PC-9 (cell line): ENCODE measurements around the gene STARD13. TPM values are rescaled to one million over a fixed set of nuclear protein-coding genes. Genes with fewer than 3 reads are reported as not detected.

ENCODE experiments used
- BruUV-seq: library from RNA; stranded (reverse); fragments of 400-500 nt; replicated peaks from 2 replicates; lab custom pipeline; 2021; lab: Mats Ljungman, UMichigan
- CTCF ChIA-PET: fragments of 300-600 bp; sonication (Branson Sonifier 250); formaldehyde crosslinking; loops from one replicate; lab custom pipeline; 2022; ENCODE audit warnings: antibody characterized with exemption; lab: Charles Lee
- POLR2A ChIA-PET: fragments of 300-600 bp; sonication (Branson Sonifier 250); formaldehyde crosslinking; loops from one replicate; lab custom pipeline; 2022; ENCODE audit warnings: antibody characterized with exemption; ENCODE audit not compliant: unreplicated experiment; lab: Charles Lee
- DNase-seq, 2 experiments: peaks; one replicate each; pipeline versions ENCODE4 v3.0.0 to v3.0.0-alpha.2; 2015 to 2022; ENCODE audit warnings: mixed read lengths in 1 of 2
- H2AFZ ChIP-seq: fragments of 200-600 bp; sonication (generic); 2 replicates; pipeline ENCODE4 v1.8.1; 2017; ENCODE audit warnings: antibody characterized with exemption
- H3F3A ChIP-seq: fragments of 200-600 bp; sonication (generic); 2 replicates; pipeline ENCODE4 v1.8.1; 2017; ENCODE audit warnings: antibody characterized with exemption, mild to moderate bottlenecking, low read depth; ENCODE audit not compliant: insufficient read depth
- H3K27ac ChIP-seq: fragments of 200-600 bp; sonication (generic); 2 replicates; pipeline ENCODE4 v1.6.1; 2016; ENCODE audit warnings: mixed run types
- H3K27me3 ChIP-seq: fragments of 200-600 bp; sonication (generic); 2 replicates; pipeline ENCODE4 v1.6.1; 2016; ENCODE audit warnings: low read depth, mixed run types; ENCODE audit not compliant: insufficient read depth
- H3K36me3 ChIP-seq: fragments of 200-600 bp; sonication (generic); 2 replicates; pipeline ENCODE4 v1.6.1; 2016; ENCODE audit warnings: low read depth, mixed run types
- H3K4me1 ChIP-seq: fragments of 200-600 bp; sonication (generic); replicated peaks from 2 replicates; pipeline ENCODE4 v1.6.1; 2016; ENCODE audit warnings: mixed run types; ENCODE audit not compliant: insufficient read depth
- H3K4me2 ChIP-seq: fragments of 200-600 bp; sonication (generic); 2 replicates; pipeline ENCODE4 v1.6.1; 2017; ENCODE audit warnings: mixed run types
- H3K4me3 ChIP-seq: fragments of 200-600 bp; sonication (generic); 2 replicates; pipeline ENCODE4 v1.6.1; 2016; ENCODE audit warnings: mixed run types
- H3K79me2 ChIP-seq: fragments of 200-600 bp; sonication (generic); 2 replicates; pipeline ENCODE4 v1.6.1; 2017; ENCODE audit warnings: low read depth, mixed run types
- H3K9me2 ChIP-seq: fragments of 200-600 bp; sonication (generic); 2 replicates; pipeline ENCODE4 v1.8.1; 2017; ENCODE audit warnings: mild to moderate bottlenecking; ENCODE audit not compliant: insufficient read depth
- H3K9me3 ChIP-seq: fragments of 200-600 bp; sonication (generic); 2 replicates; pipeline ENCODE4 v1.8.1; 2016; ENCODE audit warnings: low read depth; ENCODE audit not compliant: insufficient read depth
- H4K20me1 ChIP-seq: fragments of 200-600 bp; sonication (generic); 2 replicates; pipeline ENCODE4 v1.8.1; 2017; ENCODE audit not compliant: insufficient read depth
- EZH2 ChIP-seq: fragments of 200-600 bp; sonication (generic); IDR thresholded peaks from 2 replicates; pipeline ENCODE4 v1.8.0; 2017; ENCODE audit warnings: antibody characterized with exemption, low read depth
- intact Hi-C: fragments of 100-400 bp; cut with micrococcal nuclease; formaldehyde crosslinking; loops from one replicate; pipeline ENCODE4 v1.10.0; 2022; ENCODE audit not compliant: unreplicated experiment
- total RNA-seq: library from RNA; stranded (reverse); gene quantifications from 2 replicates; pipeline ENCODE4 v1.2.3, GENCODE V29; 2021
- TF ChIP-seq, protein P1 (sequence below): fragments of 200-600 bp; sonication (generic); conservative IDR thresholded peaks from 2 replicates; pipeline ENCODE4 v1.6.1; 2017; ENCODE audit warnings: mixed run types, antibody characterized with exemption, mild to moderate bottlenecking, moderate library complexity

The STARD13 gene
- total RNA-seq, 1 experiment from 2014 or later = 19.6 TPM

DNA sequence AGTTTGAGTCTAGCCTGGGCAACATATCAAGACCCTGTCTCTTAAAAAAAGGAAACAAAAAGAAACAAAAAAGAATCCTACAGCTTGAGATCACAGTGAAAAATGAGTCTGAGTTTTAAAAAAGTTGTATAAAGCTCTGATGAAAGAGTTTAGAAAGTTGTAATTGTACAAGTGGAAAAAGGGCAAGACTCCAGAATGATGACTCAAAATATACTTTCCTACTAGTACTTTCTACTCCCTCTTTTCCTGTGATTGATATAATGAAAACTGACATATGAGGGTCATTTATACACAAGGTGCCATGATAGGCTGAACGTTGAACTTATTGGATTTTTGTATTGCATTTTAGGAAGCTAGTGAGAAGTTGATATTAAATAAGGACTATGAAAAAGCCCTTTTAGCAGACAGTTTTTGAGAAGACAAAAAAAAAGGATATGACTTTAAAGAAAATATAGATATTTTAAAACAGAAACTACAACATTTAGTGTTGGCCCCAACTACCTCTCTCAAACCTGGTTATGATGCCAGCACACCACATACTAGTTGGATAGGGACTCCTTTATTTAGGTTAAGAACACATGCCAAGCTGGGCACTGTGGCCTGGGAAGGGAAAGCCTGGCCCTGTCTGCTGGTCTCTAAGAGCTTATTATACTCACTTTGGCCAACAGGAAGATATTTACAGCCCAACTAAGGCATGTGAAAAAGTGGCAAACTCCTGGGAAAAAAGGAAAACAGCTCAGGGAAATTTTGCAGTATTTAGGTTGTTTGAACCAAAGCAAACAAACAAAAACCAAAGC, 152.7 kb downstream of the STARD13 start:
- Histone ChIP-seq H3F3A (peaks cover 1% of the 10 kb centered on the region; the same call in 1 of the 2 replicates), H3K4me3 (no peak overlapping the region), H3K4me2 (no peak overlapping the region), H3K79me2 (no peaks in the 10 kb centered on the region), H3K36me3 (0 out of 2 replicates have a peak, but pooled peaks cover 12% of the 10 kb centered on the region), H3K27me3 (no peaks in the 10 kb centered on the region), H3K9me2 (no peaks in the 10 kb centered on the region), H3K9me3 (peaks cover 4% of the 10 kb centered on the region; the same call in 1 of the 2 replicates), H3K4me1 (peaks cover 10% of the 10 kb centered on the region), H3K27ac (no peak overlapping the region), H4K20me1 (no peaks in the 10 kb centered on the region), H2AFZ (no peak overlapping the region)
- DNase-seq = no peak
- ChIA-PET CTCF (no interaction called here), POLR2A (no interaction called here)
- intact Hi-C loops = loop anchor here (5.0 kb wide), 1 partner anchor 116 kb away; the partner anchor contains the start of gene KL
- TF ChIP-seq EZH2 = no peak
- TF ChIP-seq, protein P1, sequence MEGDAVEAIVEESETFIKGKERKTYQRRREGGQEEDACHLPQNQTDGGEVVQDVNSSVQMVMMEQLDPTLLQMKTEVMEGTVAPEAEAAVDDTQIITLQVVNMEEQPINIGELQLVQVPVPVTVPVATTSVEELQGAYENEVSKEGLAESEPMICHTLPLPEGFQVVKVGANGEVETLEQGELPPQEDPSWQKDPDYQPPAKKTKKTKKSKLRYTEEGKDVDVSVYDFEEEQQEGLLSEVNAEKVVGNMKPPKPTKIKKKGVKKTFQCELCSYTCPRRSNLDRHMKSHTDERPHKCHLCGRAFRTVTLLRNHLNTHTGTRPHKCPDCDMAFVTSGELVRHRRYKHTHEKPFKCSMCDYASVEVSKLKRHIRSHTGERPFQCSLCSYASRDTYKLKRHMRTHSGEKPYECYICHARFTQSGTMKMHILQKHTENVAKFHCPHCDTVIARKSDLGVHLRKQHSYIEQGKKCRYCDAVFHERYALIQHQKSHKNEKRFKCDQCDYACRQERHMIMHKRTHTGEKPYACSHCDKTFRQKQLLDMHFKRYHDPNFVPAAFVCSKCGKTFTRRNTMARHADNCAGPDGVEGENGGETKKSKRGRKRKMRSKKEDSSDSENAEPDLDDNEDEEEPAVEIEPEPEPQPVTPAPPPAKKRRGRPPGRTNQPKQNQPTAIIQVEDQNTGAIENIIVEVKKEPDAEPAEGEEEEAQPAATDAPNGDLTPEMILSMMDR = no peak
- no TSS peak for BruUV-seq

DNA sequence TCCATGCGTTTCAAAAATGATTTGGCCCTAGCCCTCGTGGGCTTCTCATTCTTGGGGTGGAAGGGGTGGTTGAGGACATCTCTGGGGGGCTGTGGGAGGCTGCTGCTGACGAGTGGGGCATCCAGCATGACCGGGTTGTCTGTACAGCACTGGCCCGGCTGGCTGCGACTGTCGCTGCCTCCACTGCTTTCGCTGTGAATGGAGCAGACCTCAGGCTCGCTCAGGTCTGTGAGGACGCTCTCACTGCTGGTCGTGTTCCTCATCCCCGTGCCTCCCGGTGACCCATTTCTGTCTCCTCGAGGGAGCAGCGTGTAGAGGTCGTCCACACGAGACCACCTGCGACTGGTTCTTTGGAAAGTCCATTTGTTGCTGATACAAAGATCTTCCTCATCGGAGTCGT, 155.7 kb downstream of the STARD13 start:
- no peaks in the 10 kb centered on the region for H3K27me3 ChIP-seq
- H3K4me1 ChIP-seq = peaks cover 37% of the 10 kb centered on the region
- H3K27ac ChIP-seq = no peak overlapping the region
- peaks cover 20% of the 10 kb centered on the region; the same call in 1 of the 2 replicates for H3K36me3 ChIP-seq
- H2AFZ ChIP-seq = no peak overlapping the region
- H3K4me2 ChIP-seq = no peak overlapping the region
- no peaks in the 10 kb centered on the region for H3K79me2 ChIP-seq
- no TSS peak for BruUV-seq
- no peaks in the 10 kb centered on the region for H3K9me3 ChIP-seq
- no peak for TF ChIP-seq EZH2
- TF ChIP-seq, protein P1 = no peak
- H3K9me2 ChIP-seq = no peaks in the 10 kb centered on the region
- H4K20me1 ChIP-seq = no peaks in the 10 kb centered on the region
- peaks cover 28% of the 10 kb centered on the region for H3F3A ChIP-seq
- no peak for DNase-seq
- ChIA-PET CTCF (no interaction called here), POLR2A (no interaction called here)
- intact Hi-C loops = loop anchor here (5.0 kb wide), 1 partner anchor 113 kb away; the partner anchor contains the start of gene KL
- no peak overlapping the region for H3K4me3 ChIP-seq

DNA sequence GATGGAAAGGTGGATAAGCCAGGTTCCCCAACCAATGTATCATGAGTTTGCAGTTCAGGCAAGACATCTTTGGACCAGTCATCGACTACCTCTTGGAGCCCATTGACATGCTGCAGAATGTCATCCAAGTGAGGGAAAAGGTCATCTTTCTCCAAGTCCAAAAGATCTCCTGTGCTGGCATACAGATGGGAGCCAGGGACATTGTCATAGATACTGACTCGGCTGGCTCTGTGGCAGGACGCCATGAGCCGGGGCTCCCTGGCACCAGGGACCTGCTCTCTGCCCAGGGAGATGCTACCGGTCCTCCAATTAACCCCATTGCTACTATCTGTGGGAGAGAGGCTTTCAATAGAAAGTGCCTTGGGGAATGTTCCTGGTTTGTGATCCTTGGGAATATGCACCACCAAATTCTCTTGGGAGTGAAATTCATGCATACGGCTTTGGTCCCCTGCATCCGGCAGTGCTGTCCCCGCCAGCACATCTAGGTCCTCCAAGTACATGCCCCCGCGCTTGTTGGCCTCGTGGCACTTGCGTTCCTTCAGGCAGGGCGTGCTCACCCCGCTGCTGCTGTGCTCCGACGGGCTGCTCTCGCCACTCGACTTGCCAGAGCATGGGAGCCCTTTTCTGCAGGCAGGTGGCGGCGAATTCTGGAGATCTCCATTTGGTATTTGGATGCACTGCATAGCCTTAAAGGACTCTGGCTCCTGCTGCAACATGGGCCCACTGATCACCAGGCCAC, 156.3 kb downstream of the STARD13 start:
- Histone ChIP-seq H3K9me2 (no peaks in the 10 kb centered on the region), H3F3A (peaks cover 32% of the 10 kb centered on the region), H3K36me3 (peaks cover 20% of the 10 kb centered on the region; the same call in 1 of the 2 replicates), H3K4me3 (no peak overlapping the region), H3K4me1 (peaks cover 44% of the 10 kb centered on the region), H3K9me3 (no peaks in the 10 kb centered on the region), H3K79me2 (no peaks in the 10 kb centered on the region), H3K27ac (no peak overlapping the region), H4K20me1 (no peaks in the 10 kb centered on the region), H2AFZ (no peak overlapping the region), H3K27me3 (no peaks in the 10 kb centered on the region), H3K4me2 (no peak overlapping the region)
- intact Hi-C loops = no loop called here
- POLR2A ChIA-PET = no interaction called here
- BruUV-seq = no TSS peak
- no peak for TF ChIP-seq EZH2
- TF ChIP-seq, protein P1 = no peak
- DNase-seq = no peak
- CTCF ChIA-PET = no interaction called here
